PC-9 (cell line): ENCODE results near the gene SEPTIN14. TPM values are rescaled to one million over a fixed set of nuclear protein-coding genes. Genes with fewer than 3 reads are reported as not detected.

Experiments used
- BruUV-seq: library from RNA; stranded (reverse); fragments of 400-500 nt; replicated peaks from 2 replicates; lab custom pipeline; 2021; lab: Mats Ljungman, UMichigan
- CTCF ChIA-PET: fragments of 300-600 bp; sonication (Branson Sonifier 250); formaldehyde crosslinking; loops from one replicate; lab custom pipeline; 2022; ENCODE audit warnings: antibody characterized with exemption; lab: Charles Lee
- POLR2A ChIA-PET: fragments of 300-600 bp; sonication (Branson Sonifier 250); formaldehyde crosslinking; loops from one replicate; lab custom pipeline; 2022; ENCODE audit warnings: antibody characterized with exemption; ENCODE audit not compliant: unreplicated experiment; lab: Charles Lee
- DNase-seq, 2 experiments: peaks; one replicate each; pipeline versions ENCODE4 v3.0.0 to v3.0.0-alpha.2; 2015 to 2022; ENCODE audit warnings: mixed read lengths in 1 of 2
- H2AFZ ChIP-seq: fragments of 200-600 bp; sonication (generic); 2 replicates; pipeline ENCODE4 v1.8.1; 2017; ENCODE audit warnings: antibody characterized with exemption
- H3F3A ChIP-seq: fragments of 200-600 bp; sonication (generic); 2 replicates; pipeline ENCODE4 v1.8.1; 2017; ENCODE audit warnings: antibody characterized with exemption, mild to moderate bottlenecking, low read depth; ENCODE audit not compliant: insufficient read depth
- H3K27ac ChIP-seq: fragments of 200-600 bp; sonication (generic); 2 replicates; pipeline ENCODE4 v1.6.1; 2016; ENCODE audit warnings: mixed run types
- H3K27me3 ChIP-seq: fragments of 200-600 bp; sonication (generic); 2 replicates; pipeline ENCODE4 v1.6.1; 2016; ENCODE audit warnings: low read depth, mixed run types; ENCODE audit not compliant: insufficient read depth
- H3K36me3 ChIP-seq: fragments of 200-600 bp; sonication (generic); 2 replicates; pipeline ENCODE4 v1.6.1; 2016; ENCODE audit warnings: low read depth, mixed run types
- H3K4me1 ChIP-seq: fragments of 200-600 bp; sonication (generic); replicated peaks from 2 replicates; pipeline ENCODE4 v1.6.1; 2016; ENCODE audit warnings: mixed run types; ENCODE audit not compliant: insufficient read depth
- H3K4me2 ChIP-seq: fragments of 200-600 bp; sonication (generic); 2 replicates; pipeline ENCODE4 v1.6.1; 2017; ENCODE audit warnings: mixed run types
- H3K4me3 ChIP-seq: fragments of 200-600 bp; sonication (generic); 2 replicates; pipeline ENCODE4 v1.6.1; 2016; ENCODE audit warnings: mixed run types
- H3K79me2 ChIP-seq: fragments of 200-600 bp; sonication (generic); 2 replicates; pipeline ENCODE4 v1.6.1; 2017; ENCODE audit warnings: low read depth, mixed run types
- H3K9me2 ChIP-seq: fragments of 200-600 bp; sonication (generic); 2 replicates; pipeline ENCODE4 v1.8.1; 2017; ENCODE audit warnings: mild to moderate bottlenecking; ENCODE audit not compliant: insufficient read depth
- H3K9me3 ChIP-seq: fragments of 200-600 bp; sonication (generic); 2 replicates; pipeline ENCODE4 v1.8.1; 2016; ENCODE audit warnings: low read depth; ENCODE audit not compliant: insufficient read depth
- H4K20me1 ChIP-seq: fragments of 200-600 bp; sonication (generic); 2 replicates; pipeline ENCODE4 v1.8.1; 2017; ENCODE audit not compliant: insufficient read depth
- EZH2 ChIP-seq: fragments of 200-600 bp; sonication (generic); IDR thresholded peaks from 2 replicates; pipeline ENCODE4 v1.8.0; 2017; ENCODE audit warnings: antibody characterized with exemption, low read depth
- intact Hi-C: fragments of 100-400 bp; cut with micrococcal nuclease; formaldehyde crosslinking; loops from one replicate; pipeline ENCODE4 v1.10.0; 2022; ENCODE audit not compliant: unreplicated experiment
- total RNA-seq: library from RNA; stranded (reverse); gene quantifications from 2 replicates; pipeline ENCODE4 v1.2.3, GENCODE V29; 2021
- TF ChIP-seq, protein P1 (sequence below): fragments of 200-600 bp; sonication (generic); conservative IDR thresholded peaks from 2 replicates; pipeline ENCODE4 v1.6.1; 2017; ENCODE audit warnings: mixed run types, antibody characterized with exemption, mild to moderate bottlenecking, moderate library complexity

SEPTIN14 gene
- total RNA-seq, 1 experiment from 2014 or later, result not detected

DNA sequence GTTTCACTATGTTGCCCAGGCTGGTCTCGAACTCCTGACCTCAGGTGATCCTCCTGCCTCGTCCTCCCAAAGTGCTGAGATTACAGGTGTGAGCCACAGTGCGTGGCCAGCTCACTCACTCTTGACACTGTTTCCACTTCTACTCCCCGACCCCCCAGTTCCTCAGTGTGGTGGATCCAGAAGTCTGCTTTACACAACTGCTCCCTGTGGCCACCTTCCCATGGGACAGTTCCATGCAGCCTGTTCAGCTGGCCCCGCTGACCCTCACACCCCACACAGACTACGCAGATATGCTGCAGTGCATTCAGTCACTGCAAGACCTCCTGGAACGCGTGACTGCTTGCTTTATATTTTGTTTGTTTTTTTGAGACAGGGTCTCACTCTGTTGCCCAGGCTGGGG, 86.4 kb downstream of the SEPTIN14 start:
- Histone ChIP-seq H3K79me2 (no peaks in the 10 kb centered on the region), H3K36me3 (no peaks in the 10 kb centered on the region), H3K27ac (no peak overlapping the region), H3K4me1 (no peaks in the 10 kb centered on the region), H3K27me3 (no peaks in the 10 kb centered on the region), H3F3A (no peaks in the 10 kb centered on the region), H3K4me2 (no peak overlapping the region), H4K20me1 (no peaks in the 10 kb centered on the region), H3K9me3 (no peaks in the 10 kb centered on the region), H3K4me3 (no peak overlapping the region), H3K9me2 (no peaks in the 10 kb centered on the region), H2AFZ (no peak overlapping the region)
- intact Hi-C loops, result no loop called here
- ChIA-PET CTCF (no interaction called here), POLR2A (no interaction called here)
- no peak for DNase-seq
- TF ChIP-seq EZH2, result no peak
- TF ChIP-seq, protein P1, sequence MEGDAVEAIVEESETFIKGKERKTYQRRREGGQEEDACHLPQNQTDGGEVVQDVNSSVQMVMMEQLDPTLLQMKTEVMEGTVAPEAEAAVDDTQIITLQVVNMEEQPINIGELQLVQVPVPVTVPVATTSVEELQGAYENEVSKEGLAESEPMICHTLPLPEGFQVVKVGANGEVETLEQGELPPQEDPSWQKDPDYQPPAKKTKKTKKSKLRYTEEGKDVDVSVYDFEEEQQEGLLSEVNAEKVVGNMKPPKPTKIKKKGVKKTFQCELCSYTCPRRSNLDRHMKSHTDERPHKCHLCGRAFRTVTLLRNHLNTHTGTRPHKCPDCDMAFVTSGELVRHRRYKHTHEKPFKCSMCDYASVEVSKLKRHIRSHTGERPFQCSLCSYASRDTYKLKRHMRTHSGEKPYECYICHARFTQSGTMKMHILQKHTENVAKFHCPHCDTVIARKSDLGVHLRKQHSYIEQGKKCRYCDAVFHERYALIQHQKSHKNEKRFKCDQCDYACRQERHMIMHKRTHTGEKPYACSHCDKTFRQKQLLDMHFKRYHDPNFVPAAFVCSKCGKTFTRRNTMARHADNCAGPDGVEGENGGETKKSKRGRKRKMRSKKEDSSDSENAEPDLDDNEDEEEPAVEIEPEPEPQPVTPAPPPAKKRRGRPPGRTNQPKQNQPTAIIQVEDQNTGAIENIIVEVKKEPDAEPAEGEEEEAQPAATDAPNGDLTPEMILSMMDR, result no peak
- BruUV-seq, result no TSS peak

DNA sequence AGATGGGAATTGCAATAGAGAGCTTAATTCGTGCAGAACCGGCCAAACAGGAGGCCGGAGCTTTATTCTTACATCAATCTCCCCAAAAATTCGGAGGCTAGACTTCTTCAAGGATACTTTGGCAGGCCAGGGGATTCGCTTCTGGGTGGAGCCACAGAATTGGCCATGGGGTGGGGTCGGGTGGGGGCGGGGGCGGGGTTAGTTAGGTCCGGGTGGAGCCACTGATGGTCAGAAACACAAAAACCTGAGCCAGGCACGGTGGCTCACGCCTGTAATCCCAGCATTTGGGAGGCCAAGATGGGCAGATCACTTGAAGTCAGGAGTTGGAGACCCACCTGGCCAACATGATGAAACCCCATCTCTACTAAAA, 87.5 kb downstream of the SEPTIN14 start:
- Histone ChIP-seq H3K4me2 (no peak overlapping the region), H3K9me3 (no peaks in the 10 kb centered on the region), H3K4me3 (no peak overlapping the region), H3F3A (no peaks in the 10 kb centered on the region), H2AFZ (no peak overlapping the region), H3K9me2 (no peaks in the 10 kb centered on the region), H4K20me1 (no peaks in the 10 kb centered on the region), H3K4me1 (no peaks in the 10 kb centered on the region), H3K79me2 (no peaks in the 10 kb centered on the region), H3K27me3 (no peaks in the 10 kb centered on the region), H3K27ac (no peak overlapping the region), H3K36me3 (no peaks in the 10 kb centered on the region)
- DNase-seq, result no peak
- POLR2A ChIA-PET, result no interaction called here
- no TSS peak for BruUV-seq
- CTCF ChIA-PET, result no interaction called here
- intact Hi-C loops, result no loop called here
- TF ChIP-seq, protein P1, result no peak
- no peak for TF ChIP-seq EZH2

DNA sequence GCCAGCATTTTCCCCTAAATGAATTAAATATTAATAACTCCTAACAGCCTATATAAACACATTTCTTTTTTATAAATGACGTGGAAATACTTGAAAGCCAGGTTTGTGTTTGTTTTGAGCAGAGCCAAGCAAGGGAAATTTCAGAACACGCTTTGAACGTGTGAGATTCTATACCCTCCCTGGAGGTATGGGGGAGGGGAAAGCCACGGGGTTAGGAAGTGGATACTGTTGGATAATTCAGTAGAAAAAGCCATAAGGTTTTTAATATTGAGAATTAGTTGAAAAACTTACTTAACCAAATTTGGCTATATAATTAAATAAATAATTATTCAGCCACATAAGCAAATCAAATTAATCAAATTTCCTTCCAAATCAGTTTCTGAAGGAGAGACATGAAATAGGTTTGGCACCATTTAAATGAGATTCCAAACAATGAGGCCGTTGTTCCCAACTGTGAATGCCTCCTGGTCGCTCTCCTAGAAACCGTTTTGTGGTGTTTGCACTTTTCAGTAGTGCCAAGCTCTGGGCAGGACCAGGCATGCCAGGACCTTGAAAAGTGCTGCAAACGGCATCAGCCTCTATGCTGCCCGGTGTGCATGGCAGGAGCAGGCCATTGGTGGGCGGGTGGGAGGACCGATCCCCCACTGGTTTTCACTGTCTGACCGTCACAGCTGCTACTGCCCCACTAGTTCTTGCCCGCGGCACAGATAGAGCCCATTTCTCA, 88.1 kb downstream of the SEPTIN14 start:
- Histone ChIP-seq H3K4me2 (no peak overlapping the region), H3K9me2 (no peaks in the 10 kb centered on the region), H3K79me2 (no peaks in the 10 kb centered on the region), H2AFZ (no peak overlapping the region), H3K9me3 (no peaks in the 10 kb centered on the region), H3F3A (no peaks in the 10 kb centered on the region), H3K4me3 (no peak overlapping the region), H3K27ac (no peak overlapping the region), H3K27me3 (no peaks in the 10 kb centered on the region), H3K36me3 (no peaks in the 10 kb centered on the region), H4K20me1 (no peaks in the 10 kb centered on the region), H3K4me1 (no peaks in the 10 kb centered on the region)
- CTCF ChIA-PET, result no interaction called here
- DNase-seq, result peak in 1 of 2 experiments; percentile 24
- no TSS peak for BruUV-seq
- intact Hi-C loops, result no loop called here
- POLR2A ChIA-PET, result no interaction called here
- no peak for TF ChIP-seq EZH2
- TF ChIP-seq, protein P1, result no peak
